Skeletal muscle cell (primary cell): Measurements from ENCODE around the gene NFIA.
"Not testable (repeated sequence)": the region's sequence is repeated elsewhere in the genome, so short reads cannot be mapped to it uniquely, and the experiment has no call there.

Source experiments
- DNase-seq: peaks from one replicate; pipeline ENCODE4 v3.0.0-alpha.2; 2010; ENCODE audit warnings: low read depth
- H3K4me3 ChIP-seq: 2 replicates; pipeline ENCODE4 v1.5.1; 2011; ENCODE audit warnings: low read depth, mild to moderate bottlenecking, control low read depth, low read length, moderate library complexity

The NFIA gene

DNA sequence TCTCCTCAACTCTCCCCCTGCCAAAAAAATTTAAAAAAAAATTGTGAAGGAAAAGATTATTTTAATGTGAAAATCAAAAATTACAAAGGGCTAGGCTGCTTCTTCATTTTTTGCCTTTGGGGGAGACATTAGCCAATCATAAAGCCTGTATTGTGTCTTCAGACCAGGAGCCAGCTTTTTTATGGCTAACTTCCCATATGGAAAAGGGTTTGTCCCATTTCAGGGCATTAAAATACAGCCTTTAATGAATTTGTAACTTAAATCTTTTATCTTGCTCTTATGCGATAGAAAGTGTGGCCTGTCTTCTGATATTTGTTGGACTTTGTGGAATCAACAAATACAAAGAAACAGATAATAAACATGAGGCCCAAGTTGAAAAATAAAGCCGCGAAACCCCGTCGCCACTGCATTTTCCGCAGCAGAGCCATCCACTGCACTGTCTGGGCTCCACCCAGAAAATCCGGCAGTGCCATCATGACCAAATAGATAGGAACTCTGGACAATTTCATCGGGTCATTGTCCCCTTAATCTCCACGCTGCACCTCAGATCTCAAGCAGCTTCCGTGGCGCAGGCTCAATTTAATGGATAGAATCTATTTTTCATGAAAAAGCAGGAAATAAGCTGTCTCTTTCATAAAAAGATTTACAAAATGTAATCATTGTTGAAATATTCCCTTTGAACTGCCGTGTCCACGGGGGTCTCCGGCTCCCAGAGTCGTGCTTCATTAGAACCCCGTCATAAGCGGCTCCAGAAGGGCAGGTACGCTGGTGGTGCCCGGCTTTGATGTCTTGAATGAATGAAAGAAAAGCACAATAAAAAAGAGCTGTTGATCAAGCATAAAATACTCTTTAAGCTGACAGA lies 365.0 kb downstream of the NFIA start:
- no peak for DNase-seq

DNA sequence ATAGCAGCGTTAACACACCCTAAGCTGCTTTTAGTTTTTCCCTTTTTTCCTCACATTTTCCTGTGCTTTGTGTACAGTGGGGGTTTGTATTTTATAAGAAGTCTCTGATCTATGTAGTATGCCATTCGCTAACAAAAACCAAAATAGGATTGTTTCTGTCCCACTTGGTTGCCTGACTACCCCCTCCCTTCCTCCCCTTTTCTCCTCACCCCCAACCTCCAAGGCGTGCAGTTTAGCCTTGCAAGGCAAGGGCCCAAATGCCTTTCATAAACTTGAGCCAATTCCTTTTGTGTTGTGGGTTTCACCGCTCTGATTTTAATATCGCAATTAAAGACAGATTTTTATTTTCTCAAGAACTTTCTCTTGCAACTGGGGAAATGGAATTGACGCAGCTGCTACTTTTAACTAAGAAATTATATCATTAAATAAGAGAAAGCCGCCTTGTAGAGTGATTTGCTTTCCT lies 365.6 kb downstream of the NFIA start:
- no peak for DNase-seq
- no peak overlapping the region for H3K4me3 ChIP-seq

More for the DNA sequence above, 365.0 kb downstream of the NFIA start:
- no peak overlapping the region for H3K4me3 ChIP-seq

DNA sequence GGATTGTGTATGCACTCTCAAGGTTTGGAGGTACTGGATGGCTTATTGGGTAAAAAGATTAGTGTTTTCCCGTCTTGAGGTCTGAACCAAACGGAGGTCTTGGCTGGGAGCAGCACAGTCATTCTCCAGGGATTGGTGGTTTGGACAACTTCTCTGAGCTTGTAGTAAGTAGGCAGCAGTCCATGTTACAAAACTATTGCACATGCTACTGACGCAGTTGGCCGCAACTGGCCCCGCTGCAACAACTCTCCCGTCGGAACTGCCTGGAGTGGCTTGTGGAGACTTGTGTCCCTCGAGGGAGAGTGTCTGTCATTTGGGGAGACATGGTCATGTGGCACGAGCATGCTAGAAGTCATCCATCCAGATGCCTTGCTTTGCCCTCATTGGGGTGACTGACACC lies 366.6 kb downstream of the NFIA start:
- no peak overlapping the region for H3K4me3 ChIP-seq
- DNase-seq, result peak; percentile 100

DNA sequence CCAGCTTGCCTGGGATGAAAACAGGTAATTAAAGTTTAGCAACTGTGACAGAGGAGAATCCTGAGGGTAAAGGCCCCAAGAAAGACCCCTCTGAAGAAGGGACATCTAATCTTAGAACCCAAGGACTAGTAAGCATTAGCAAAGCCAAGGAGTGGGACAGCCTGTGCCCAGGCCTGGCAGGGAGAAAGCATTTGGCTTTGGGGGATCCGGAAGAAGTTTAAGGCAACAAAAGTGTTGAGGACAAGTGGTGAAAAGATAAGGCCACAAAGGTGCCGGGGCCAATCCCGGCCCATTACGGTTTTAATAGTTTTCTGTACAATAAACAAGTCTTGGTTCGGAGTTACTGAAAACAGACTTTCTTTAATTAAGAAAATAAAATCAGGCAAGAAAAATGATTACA lies 367.0 kb downstream of the NFIA start:
- no peak overlapping the region for H3K4me3 ChIP-seq
- no peak for DNase-seq

DNA sequence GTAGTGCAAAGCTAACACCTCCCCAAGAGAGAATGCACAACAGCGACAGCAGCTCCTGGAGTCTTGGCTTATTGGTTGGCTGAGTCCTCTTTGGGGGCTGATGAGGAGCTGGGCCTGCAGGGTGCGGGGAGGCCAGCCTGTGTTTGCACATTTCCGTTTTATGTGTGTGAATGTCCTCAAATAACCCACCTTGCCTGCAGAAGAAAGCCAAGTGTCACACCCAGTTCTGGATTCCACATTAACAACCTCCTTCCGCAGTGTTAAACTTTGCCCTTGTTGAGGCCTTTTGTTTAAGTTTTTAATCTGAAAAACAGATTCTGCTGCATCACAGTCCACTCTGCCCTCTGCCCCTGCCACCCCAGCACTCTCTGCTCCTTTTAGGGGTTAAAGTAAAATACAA lies 368.1 kb downstream of the NFIA start:
- H3K4me3 ChIP-seq, result no peak overlapping the region
- peak; percentile 42 for DNase-seq

DNA sequence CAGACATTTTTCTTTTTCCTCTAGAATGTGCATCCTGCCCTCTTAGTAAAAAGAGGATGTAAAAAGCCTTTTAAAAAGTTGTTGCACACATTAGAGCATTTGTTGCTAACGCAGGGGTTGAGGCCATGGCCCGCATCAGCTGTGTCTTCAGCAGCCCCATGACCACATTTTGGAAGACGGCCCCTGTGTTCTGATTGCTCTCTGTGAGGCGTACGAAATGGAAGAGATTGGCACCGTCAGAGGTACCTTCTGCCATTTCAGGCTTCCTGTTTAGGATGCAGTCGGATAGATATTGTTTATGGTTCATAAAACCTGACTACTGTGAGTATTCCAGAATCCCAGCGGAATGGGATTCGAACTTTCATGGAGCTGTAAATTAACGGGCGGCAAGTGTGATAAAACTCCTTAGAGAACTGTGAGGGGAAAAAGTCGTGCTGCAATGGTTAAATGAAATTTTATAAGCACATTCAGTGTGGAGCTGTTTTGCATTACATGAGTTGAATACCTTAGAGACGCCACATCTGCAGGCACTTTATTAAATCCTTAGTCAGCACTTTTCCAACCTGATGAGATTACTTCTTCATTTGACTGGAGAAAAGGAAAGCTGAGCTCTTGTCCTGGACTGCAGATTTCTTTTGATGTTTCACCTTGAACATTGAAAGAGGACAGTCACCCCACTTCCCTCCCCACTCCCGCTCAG lies 368.7 kb downstream of the NFIA start:
- no peak for DNase-seq
- H3K4me3 ChIP-seq, result no peak overlapping the region

DNA sequence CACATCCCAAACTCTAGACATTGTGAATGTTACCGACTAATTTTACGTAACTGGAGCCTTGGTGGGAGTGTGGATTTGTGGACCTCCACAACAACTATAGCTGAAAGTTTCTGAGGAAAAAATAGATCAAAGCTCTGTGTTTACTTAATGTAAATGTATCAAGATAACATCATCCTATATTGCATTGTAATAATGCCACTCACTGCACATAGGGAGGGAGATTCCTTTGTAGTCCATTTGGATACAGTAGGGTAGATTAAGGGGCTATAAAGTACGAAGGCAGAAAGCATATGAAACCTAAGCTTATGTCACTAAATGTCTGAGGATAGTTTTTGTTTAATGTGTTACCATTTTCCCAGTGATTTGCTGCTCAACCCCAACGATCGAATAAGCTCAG lies 369.2 kb downstream of the NFIA start:
- DNase-seq, result no peak
- no peak overlapping the region for H3K4me3 ChIP-seq

DNA sequence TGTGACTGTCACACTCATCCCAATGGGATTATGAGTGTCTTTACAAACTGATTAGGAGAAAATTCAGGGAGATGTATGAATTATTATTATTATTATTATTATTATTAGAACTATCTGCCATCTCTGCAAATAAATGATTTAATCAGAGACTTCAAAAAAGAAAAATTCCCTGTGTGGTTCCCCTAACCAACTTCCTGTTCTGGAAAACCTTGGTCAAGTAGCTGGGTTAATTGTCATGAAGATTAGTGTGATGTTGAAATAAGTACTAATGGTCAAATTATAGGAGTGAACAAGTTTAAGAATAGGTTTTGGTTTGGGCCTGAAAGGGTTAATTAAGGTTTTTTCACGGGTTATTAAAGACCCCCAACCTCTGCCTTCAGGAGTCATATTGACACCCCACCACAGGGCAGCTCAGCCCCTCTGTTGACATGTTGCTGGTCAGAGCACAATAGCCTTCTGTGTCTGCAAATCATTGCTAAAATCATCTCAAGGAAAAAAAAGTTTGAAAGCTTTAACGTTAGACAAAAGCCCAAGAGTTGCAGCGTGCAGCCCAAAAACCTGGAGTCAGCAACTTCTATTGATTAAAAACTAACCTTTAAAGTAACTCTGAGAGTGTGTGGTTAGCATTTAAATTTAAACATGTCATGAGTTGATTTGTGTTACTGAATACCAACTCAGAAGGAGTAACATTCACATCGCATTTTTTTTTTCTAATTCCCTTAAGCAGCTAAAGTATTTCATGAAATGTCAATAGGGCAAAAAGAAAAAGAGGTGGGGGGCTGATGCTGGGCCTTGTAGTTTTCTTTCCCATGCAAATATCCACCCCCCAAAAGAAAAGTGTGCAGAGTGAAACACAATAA lies 370.0 kb downstream of the NFIA start:
- no peak for DNase-seq
- H3K4me3 ChIP-seq, result no peak overlapping the region

DNA sequence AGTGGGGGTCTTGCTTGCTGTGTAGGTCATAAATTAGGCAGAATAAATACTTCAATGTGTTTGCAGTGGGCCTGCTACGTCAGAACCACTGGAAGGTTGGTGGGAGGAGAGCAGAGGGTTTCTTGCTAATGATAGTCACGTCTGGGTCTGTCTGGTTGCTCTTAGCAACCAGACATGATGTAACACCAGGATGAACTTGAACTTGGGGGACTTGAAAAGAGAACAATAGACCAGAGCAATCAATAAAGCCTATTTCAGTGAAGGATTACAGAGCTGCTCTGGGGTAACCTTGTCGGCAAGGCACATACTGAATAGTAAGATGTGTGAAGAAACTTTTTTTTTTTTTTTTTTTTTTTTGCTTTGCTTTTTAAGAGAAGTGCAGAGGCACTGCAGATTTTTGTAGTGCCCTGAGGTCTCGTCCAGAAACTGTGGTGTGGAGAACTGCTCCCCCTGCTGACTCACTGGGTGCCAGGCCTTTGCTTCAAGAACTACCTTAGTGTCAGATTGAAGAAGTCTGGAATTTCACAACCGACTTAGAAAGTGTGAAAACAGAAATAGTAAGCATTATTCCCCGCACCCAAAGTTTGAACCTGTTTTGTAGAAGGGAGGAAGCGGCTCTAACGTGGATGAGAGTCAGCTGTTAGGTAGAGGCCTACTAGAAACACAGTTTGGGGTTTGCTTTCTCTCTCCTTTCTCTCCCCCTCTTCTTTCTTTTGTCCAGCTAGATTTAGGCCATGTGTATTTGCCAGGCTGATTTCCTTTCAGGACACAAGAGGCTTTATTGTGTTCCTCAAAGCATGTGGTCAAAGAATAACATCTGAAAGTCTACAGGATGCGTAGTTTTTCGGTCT lies 371.0 kb downstream of the NFIA start:
- H3K4me3 ChIP-seq, result no peak overlapping the region
- peak; percentile 94 for DNase-seq

DNA sequence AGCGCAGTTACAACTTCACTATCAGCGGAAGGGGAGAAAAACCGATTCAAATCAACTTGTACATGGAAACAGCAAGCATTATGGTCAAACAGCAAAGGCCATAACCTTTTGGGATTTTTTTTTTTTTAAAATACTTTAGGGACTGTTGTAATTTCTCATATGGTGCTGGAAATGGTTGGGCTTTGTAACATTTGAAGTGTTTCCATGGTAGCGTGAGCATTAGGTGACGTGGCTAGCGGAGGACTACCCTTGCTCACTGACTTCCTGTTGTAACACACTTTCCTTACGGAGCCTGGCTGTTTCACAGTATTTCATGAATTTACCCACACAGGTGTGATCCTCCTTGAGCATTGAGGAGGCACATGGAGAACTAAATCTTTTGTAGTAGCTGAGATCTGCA lies 373.0 kb downstream of the NFIA start:
- no peak overlapping the region for H3K4me3 ChIP-seq
- DNase-seq, result peak; percentile 61

DNA sequence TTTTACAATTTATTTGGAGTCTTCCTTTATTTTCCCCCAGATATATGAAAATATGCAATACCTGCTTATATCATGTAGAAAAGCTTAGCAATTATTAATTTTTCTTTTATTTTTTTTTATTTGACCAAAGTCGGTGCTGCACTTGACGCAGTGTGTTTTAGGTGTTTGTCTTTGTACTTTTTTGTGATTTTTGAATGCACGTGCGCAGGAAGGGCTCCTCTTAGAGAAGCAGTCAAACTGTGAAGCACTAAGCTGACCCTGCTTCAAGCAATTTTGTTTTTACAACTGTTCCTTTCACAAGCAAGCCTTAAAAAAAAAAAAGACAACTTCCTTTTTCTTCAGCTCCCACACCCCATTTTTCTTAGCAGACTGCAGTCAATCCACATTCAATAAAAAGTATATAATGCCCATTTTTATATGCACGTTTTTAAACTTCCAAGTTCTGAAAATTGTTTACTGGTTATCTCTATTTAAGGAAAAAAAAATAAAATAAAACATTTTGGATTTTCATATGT lies 375.2 kb downstream of the NFIA start:
- no peak overlapping the region for H3K4me3 ChIP-seq
- no peak for DNase-seq

DNA sequence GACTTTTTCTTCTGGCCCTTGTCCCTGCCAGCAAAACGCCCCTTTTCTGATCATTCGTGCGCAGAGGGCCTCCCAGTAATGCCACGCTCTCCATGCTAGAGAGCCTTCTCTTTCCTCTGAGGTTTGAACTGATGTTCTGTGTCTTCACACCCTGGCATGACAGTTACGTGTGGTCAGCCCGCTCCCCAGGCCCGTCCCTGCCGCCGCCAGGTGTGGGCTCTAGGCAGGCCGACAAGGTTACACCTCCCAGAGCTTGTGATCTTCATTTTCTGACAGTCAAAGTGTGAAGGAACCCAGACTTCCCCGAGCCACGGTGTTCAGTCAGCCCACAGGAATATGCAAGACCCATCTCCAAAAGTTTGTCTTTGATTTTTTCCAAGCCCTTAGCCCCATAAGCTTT lies 377.0 kb downstream of the NFIA start:
- H3K4me3 ChIP-seq, result no peak overlapping the region
- DNase-seq, result no peak

DNA sequence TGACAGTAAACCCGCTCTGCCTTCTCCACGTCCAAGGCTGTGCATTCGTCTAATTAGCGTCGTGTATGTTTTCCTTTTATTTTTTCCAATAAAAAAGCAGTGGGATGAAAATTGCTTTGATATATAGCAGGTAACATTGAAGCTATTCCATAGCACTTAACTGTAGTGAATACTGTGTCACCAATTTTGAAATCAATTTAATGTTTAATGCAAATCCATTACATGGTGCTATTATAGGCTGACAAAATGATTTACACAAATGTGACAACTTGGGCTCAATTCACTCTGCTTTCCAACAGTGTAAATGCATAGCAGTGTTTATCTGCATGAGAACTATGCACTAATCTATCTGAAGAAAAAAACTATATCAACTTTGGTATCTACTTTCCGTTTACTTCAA lies 377.8 kb downstream of the NFIA start:
- H3K4me3 ChIP-seq, result no peak overlapping the region
- no peak for DNase-seq

DNA sequence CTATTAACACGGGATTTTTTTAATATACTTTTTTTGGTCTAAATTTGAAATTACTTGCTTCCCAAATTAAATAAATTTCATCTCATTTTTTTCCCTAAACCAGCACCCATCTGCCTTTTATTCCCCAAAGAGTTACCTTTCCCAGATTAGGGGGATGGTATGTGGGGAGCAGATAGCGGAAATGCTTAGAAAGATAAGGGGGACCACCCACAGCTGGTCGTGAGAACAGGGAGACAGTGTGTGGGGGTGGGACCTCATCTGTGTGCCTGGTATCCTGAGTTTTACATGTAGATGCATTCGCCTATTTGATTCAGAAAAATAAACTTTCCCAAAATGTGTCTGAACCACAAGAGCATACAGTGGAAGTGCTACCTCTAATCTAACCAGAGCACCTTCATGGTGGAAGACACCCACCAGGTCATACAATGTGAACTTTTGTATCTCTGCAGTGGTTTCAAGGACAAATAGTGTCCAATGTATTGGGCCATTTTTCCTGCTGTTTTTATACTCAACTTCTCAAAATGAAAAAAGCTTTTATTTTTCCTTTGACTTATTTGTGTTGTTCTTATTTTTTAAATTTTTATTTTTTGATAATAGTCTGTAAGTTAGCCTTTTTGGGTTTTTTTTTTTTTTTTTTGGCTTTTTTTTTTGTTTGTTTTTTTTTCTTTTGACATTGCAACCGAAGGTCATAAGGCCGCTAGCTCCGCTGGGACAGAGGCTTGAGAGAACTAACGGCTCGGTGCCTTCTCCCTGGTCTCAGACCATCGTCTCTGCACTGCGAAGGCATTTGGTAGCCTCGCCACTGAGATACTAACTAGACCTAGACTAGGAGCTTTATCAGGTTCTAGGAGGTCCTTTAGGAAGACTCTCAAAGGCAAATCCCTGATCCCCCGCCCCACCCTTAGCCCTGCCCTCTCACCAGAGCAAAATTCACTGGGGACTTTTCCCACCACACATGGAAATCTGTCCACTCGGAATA lies 379.3 kb downstream of the NFIA start:
- H3K4me3 ChIP-seq, result no peak overlapping the region
- no peak for DNase-seq

DNA sequence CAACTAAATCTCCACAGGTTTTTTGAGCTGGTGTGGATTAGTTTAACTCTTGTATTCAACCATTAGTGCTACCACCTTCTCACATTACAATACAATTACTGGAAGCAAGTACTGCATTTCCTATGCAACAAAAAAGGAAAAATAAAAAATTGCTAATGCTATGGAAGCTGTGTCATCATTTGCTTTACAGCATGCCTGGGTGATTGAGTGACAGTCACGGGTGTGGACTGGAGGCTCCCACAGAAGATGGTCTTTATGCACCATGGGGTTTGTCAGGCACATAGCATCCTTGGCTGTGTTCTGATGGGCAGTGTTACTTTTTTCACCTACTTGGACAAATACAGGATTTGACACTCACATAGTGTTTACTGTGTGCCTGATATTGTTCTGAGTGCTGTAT lies 380.3 kb downstream of the NFIA start:
- no peak overlapping the region for H3K4me3 ChIP-seq
- no peak for DNase-seq

DNA sequence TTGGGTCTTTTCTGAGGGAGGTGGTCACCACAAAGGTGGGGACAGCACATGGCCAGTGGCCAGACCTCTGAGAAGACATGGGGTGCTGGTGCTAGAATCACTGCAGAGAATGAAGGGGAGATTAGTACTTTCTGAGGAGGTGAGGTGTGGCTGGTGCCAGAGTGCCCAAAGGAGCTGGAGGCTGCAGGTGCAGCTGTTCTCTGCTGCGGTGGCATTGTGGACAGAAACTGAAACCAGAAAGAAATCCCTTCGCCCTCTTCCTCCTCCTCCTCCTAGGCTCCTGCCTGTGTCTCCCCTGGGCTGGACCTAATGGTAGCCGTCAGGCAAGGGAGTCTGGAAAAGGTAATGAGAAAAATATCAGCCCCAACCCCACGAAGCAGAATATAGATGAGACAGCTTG lies 380.9 kb downstream of the NFIA start:
- no peak overlapping the region for H3K4me3 ChIP-seq
- no peak for DNase-seq

DNA sequence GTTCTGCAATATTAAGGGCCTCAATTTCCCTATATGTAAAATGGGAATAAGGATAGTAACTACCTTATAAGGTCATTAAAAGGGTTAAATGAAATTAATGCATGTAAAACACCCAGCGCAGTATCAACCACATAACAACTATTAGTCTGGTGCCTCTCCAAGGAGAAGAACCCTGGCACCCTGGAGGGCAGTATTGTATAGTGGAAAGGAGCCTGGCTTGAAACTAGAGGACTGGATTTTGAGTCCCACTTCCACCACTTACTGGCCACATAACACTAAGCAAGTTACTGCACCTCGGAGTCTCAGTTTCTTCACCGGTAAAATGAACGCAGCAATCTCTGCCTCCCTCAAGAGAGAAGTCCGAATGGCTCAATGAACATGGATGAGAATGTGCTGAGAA lies 385.5 kb downstream of the NFIA start:
- not testable (repeated sequence) for DNase-seq, H3K4me3 ChIP-seq

DNA sequence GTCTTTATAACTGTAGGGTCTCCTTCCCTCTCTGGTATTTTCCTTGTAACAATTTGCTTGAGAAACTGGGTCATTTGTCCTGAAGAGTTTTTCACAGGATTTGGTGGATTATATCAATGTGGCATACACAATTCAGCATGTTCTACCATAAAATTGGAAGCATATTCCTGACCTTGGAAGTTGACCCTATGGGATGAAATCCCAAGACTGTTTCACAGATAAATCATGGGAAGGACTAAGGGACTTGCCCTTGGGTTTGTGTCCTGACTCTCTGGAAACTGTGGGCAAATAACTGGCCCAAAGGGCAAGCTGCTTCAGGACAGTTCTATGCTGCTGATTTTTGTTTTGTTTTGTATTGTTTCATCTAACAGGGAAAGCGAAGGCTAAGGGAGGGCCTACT lies 387.0 kb downstream of the NFIA start:
- H3K4me3 ChIP-seq, result no peak overlapping the region
- no peak for DNase-seq
